ENCODE measurements around the gene RAP1A.

Gene RAP1A

GRCh38 chr1:111656086-111657017 is 36.8 kb downstream of the RAP1A start:
- peaks cover 66% of the 10 kb centered on the region for H3K4me1 ChIP-seq (ENCODE audit: low read depth, poor library complexity, severe bottlenecking)
- no peaks in the 10 kb centered on the region for H3K36me3 ChIP-seq (ENCODE audit: insufficient read depth)
- no peaks in the 10 kb centered on the region for H3K27me3 ChIP-seq (ENCODE audit: insufficient read depth, low read depth)
- peaks cover 70% of the 10 kb centered on the region for H3K79me2 ChIP-seq (ENCODE audit: insufficient read depth, low read depth)
- no peak overlapping the region for H2AFZ ChIP-seq (ENCODE audit: low read depth)
- 0 out of 2 replicates have a peak, but pooled peaks cover 8% of the 10 kb centered on the region for H4K20me1 ChIP-seq (ENCODE audit: insufficient read depth)
- no peak overlapping the region for H3K4me2 ChIP-seq
- no peak overlapping the region for H3K4me3 ChIP-seq (IDR thresholded peaks at IDR 0.05; ENCODE audit: insufficient read depth, low read depth, low read length)
- H3K9ac ChIP-seq = no peak overlapping the region
- no peak overlapping the region for H3K27ac ChIP-seq
- peak; percentile 48 for TF ChIP-seq CTCF (conservative IDR thresholded peaks at IDR 0.05; ENCODE audit: low read depth, low read length)

DNA sequence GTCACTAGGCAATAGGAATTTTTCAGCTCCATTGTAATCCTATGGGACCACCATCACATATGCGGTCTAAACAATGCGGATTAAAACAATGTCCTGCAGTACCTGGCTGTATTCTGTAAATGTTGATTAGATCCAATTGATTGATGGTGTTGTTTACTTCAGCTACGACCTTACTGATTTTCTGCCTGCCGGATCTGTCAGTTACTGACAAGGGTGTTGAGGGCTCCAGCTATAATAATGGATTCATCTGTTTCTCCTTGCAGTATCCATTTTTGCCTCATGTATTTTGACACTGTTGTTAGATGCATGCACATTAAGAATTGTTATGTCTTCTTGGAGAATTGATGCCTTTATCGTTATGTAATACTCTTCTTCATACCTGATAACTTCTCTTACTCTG is 39.0 kb downstream of the RAP1A start:
- Histone ChIP-seq H3K9ac (no peak overlapping the region), H2AFZ (ENCODE audit: low read depth) (no peak overlapping the region), H3K4me3 (IDR thresholded peaks at IDR 0.05; ENCODE audit: insufficient read depth, low read depth, low read length) (no peak overlapping the region), H3K27me3 (ENCODE audit: insufficient read depth, low read depth) (no peaks in the 10 kb centered on the region), H4K20me1 (ENCODE audit: insufficient read depth) (0 out of 2 replicates have a peak, but pooled peaks cover 8% of the 10 kb centered on the region), H3K27ac (no peak overlapping the region), H3K36me3 (ENCODE audit: insufficient read depth) (no peaks in the 10 kb centered on the region), H3K4me1 (ENCODE audit: low read depth, poor library complexity, severe bottlenecking) (peaks cover 67% of the 10 kb centered on the region), H3K4me2 (no peak overlapping the region), H3K79me2 (ENCODE audit: insufficient read depth, low read depth) (peaks cover 76% of the 10 kb centered on the region)
- TF ChIP-seq CTCF (conservative IDR thresholded peaks at IDR 0.05; ENCODE audit: low read depth, low read length) = no peak

GRCh38 chr1:111660204-111661150 is 40.9 kb downstream of the RAP1A start:
- no peak for TF ChIP-seq CTCF (conservative IDR thresholded peaks at IDR 0.05; ENCODE audit: low read depth, low read length)
- H3K79me2 ChIP-seq (ENCODE audit: insufficient read depth, low read depth) = peaks cover 73% of the 10 kb centered on the region
- no peak overlapping the region for H3K27ac ChIP-seq
- H3K9ac ChIP-seq = no peak overlapping the region
- H3K27me3 ChIP-seq (ENCODE audit: insufficient read depth, low read depth) = no peaks in the 10 kb centered on the region
- peaks cover 69% of the 10 kb centered on the region for H3K4me1 ChIP-seq (ENCODE audit: low read depth, poor library complexity, severe bottlenecking)
- H3K4me3 ChIP-seq (IDR thresholded peaks at IDR 0.05; ENCODE audit: insufficient read depth, low read depth, low read length) = no peak overlapping the region
- 0 out of 2 replicates have a peak, but pooled peaks cover 8% of the 10 kb centered on the region for H4K20me1 ChIP-seq (ENCODE audit: insufficient read depth)
- no peak overlapping the region for H2AFZ ChIP-seq (ENCODE audit: low read depth)
- H3K36me3 ChIP-seq (ENCODE audit: insufficient read depth) = no peaks in the 10 kb centered on the region
- H3K4me2 ChIP-seq = peak overlapping the region; percentile 42; the same call in 1 of the 2 replicates

GRCh38 chr1:111664652-111665051 is 45.1 kb downstream of the RAP1A start:
- peaks cover 59% of the 10 kb centered on the region for H3K4me1 ChIP-seq (ENCODE audit: low read depth, poor library complexity, severe bottlenecking)
- H4K20me1 ChIP-seq (ENCODE audit: insufficient read depth) = 0 out of 2 replicates have a peak, but pooled peaks cover 7% of the 10 kb centered on the region
- H3K4me2 ChIP-seq = no peak overlapping the region
- no peak overlapping the region for H3K4me3 ChIP-seq (IDR thresholded peaks at IDR 0.05; ENCODE audit: insufficient read depth, low read depth, low read length)
- H3K27me3 ChIP-seq (ENCODE audit: insufficient read depth, low read depth) = no peaks in the 10 kb centered on the region
- no peak for TF ChIP-seq CTCF (conservative IDR thresholded peaks at IDR 0.05; ENCODE audit: low read depth, low read length)
- H3K27ac ChIP-seq = no peak overlapping the region
- H3K9ac ChIP-seq = no peak overlapping the region
- H3K79me2 ChIP-seq (ENCODE audit: insufficient read depth, low read depth) = peaks cover 63% of the 10 kb centered on the region; the same call in 1 of the 2 replicates
- H3K36me3 ChIP-seq (ENCODE audit: insufficient read depth) = no peaks in the 10 kb centered on the region
- H2AFZ ChIP-seq (ENCODE audit: low read depth) = no peak overlapping the region

Measured in KMS-11 (cell line).